Fibroblast of the conjunctiva (primary cell): ENCODE data around the gene ANKRD31.
A peak's percentile ranks its signal among the peaks of the same experiment; 100 is the strongest.
"Not testable (repeated sequence)": the region's sequence is repeated elsewhere in the genome, so short reads cannot be mapped to it uniquely, and the experiment has no call there.

Experiments used
- DNase-seq: peaks from one replicate; pipeline ENCODE4 v3.0.0-alpha.2; 2010; ENCODE audit warnings: low read depth

ANKRD31 gene

GRCh38 chr5:75236322-75237316 is at the start of gene ANKRD31:
Gene ANKRD31 (minus strand): TSS chr5:75236878. CDS start chr5:75236686, 192 bp downstream.
- peak; percentile 66 for DNase-seq

GRCh38 chr5:75286211-75286773 is 49.6 kb upstream of the ANKRD31 start:
- peak; percentile 10 for DNase-seq

GRCh38 chr5:75282581-75282980 is 45.9 kb upstream of the ANKRD31 start:
- no peak for DNase-seq

DNA sequence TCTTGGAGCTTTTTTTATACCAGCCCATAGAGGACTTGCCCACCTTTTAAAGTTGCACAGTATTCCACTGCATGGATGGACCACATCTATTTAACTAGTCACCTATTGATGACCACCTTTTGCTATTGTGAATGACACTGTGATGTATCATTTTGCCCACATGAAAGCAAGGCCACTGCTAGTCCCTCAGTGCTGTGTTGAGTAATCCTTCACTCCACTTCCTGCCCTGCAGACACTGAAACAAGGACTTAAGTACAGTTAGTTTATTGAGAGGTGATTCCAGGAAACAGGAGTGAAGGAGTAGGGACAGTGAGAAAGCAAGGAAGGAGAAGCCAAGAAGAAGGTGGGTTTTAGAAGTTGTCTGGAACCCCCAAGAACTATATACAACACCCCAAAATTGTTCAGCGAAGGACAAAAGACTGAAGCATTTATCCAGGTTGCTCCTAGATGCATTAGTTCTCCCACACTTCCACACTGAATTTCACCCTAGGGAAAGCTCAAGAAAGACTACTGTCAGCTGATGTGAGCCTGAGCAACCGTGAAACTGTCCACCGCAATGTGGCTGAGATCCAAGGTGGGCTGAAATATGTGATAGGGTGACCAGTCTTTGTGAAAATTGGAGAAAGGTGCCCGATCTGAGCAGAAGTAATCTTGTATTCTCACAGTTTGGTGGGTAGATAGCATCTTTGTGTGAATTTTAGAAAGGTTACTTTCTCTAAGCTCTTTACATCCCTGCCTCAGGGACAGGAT is 45.2 kb upstream of the ANKRD31 start:
- DNase-seq = no peak

GRCh38 chr5:75279321-75279720 is 42.6 kb upstream of the ANKRD31 start:
- no peak for DNase-seq

DNA sequence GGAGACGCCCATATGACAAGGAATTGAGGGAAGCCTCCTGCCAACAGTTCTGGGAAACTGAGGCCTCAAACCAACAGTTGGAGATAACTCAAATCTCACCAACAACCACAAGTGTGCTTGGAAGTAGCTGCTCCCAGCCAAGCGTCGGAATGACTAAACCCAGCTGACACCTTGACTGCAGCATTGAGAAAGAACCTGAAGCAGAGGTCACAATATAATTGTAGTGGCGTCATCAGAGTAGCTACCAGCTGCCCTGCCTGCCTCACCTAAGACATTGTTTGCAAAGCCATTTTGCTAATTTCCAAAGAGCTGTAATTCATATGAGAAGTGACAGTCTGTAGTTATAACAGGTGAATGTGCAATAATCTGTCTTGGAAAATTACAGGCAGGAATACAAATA is 40.8 kb upstream of the ANKRD31 start:
- no peak for DNase-seq

DNA sequence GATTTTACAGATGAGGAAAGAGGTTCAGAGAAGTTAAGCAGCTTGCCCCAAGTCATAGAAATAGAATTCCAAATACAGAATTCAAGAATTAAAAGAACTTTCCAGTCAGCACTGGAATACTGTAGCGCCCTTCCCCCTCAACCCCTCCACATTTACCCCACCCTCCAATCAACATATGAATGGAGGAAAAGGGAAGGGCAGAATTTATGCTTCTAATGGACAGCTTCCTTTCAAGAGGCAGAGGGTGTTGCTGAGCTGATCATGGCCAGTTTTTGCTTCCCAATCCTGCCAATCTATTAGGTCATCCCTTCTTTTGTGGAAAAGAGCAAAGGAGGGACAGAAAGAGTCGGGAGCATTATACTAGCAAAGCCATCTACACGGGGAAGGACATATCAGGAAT is 39.1 kb upstream of the ANKRD31 start:
- DNase-seq = no peak

DNA sequence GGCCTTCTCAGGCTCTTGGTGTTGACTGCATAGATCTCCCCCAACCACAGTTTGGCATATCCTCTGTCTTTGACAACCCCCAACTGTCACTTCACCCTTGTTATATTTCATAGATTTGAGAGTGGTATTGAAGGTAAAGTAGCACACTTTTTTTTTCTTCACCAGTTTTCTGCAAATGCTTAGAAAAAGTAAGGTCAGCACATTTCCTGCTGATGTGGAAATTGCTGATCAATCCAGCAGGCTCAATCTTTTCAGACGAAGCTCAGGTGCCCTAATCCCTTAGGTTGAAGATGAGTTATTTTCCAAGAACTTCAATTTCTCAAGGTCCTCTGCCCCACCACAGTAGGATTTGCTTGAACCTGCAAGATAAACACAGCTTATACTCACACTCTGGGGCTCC is 38.5 kb upstream of the ANKRD31 start:
- no peak for DNase-seq

DNA sequence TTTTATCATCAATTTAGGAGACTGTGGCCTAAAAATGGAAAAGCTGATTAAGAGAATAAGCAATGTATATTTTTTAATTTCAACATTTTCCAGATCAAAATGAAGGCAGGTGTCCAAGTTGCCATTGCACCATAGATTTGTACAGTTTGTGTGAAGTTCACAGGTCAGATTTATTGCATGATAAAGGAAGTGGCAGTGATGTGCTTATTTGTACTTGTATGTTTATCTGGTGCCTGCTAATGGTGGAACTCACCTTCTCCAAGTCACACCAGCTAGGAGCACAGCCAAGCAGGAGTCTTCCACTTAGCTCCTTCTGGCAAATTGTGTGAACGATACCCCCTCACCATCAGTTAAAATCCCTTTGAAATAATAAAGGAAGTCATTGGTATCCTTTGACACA is 37.8 kb upstream of the ANKRD31 start:
- DNase-seq = no peak

GRCh38 chr5:75270605-75271004 is 33.9 kb upstream of the ANKRD31 start:
- not testable (repeated sequence) for DNase-seq

DNA sequence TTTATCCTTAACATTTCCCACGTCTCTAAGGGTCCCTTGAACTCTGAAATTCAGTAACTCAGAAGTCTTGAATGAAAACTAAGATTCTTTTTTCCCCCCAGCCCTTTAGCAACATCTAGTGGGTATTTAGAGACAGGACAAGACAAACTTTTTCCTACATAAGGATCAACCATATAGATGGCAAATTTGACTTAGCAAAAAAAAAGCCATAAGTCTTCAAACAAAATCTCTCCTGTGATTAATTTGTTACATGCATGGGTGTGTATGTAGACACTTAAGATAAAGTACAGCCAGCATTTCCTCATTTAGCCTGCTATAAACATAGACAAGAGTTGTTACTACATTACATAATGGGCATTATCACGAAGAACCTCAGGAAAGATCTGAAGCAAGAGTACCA is 29.1 kb upstream of the ANKRD31 start:
- DNase-seq = no peak

- DNase-seq = no peak
Measured at GRCh38 chr5:75262271-75262670, 25.6 kb upstream of the ANKRD31 start.

DNA sequence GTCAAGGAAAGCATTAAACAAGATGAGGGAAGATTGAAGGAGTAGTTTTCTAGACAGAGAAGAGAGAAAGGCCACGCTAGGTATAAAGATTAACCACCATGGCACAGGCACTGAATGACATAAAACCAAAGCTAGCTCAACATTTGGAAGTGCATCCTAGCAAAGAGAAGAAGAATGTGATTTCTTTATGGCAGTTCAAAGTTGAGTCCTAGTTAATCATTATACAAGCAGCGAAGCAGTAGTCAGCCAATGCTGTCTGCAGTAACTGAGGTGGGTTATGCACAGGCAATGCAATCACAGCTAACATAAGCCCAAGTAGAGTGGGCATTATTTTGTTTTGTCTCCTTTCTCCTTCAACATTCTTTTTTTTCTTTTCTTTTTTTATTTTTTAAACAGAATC is 24.0 kb upstream of the ANKRD31 start:
- no peak for DNase-seq

- not testable (repeated sequence) for DNase-seq
Measured at GRCh38 chr5:75250452-75250851, 13.8 kb upstream of the ANKRD31 start.

- DNase-seq = no peak
Measured at GRCh38 chr5:75245023-75245422, 8.3 kb upstream of the ANKRD31 start.

DNA sequence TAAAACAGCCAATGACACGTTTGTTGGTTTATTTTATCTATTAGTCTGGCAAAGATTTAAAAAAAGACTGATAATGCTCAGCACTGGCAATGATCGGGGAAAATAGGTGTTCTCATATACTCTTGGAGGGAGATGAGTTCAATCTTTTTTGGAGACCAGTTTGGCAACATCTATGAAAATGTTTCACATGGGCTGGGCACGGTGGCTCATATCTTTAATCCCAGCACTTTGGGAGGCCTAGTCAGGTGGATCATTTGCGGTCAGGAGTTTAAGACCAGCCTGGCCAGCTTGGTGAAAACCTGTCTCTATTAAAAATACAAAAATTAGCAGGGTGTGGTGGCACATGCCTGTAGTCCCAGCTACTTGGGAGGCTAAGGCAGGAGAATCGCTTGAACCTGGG is 6.8 kb upstream of the ANKRD31 start:
- no peak for DNase-seq

GRCh38 chr5:75243100-75243499 is 6.4 kb upstream of the ANKRD31 start:
- DNase-seq = no peak

- DNase-seq = no peak
Measured at GRCh38 chr5:75242067-75242466, 5.4 kb upstream of the ANKRD31 start.

GRCh38 chr5:75239681-75240080 is 3.0 kb upstream of the ANKRD31 start:
- DNase-seq = no peak

- DNase-seq = no peak
Measured at GRCh38 chr5:75235711-75236110, 967 bp downstream of the ANKRD31 start.

DNA sequence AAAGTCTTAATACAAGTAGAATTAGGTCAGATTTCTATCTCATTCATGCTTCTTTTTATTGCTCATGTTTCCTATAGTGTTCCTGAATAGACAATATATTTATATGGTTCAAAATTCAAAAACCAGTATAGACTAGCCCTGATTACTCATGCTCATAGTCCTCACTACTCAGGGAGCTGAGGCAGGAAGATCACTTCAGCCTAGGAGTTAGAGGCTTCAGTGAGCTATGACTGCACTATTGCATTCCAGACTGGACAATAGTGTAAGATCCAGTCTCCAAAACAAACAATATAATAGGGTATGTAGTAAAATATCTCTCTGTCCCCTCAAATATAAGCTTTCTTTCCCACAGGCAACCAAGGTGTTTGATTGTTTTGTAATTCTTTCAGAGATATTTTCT is 2.4 kb downstream of the ANKRD31 start:
- DNase-seq = no peak

GRCh38 chr5:75226916-75227315 is 9.8 kb downstream of the ANKRD31 start:
- no peak for DNase-seq

DNA sequence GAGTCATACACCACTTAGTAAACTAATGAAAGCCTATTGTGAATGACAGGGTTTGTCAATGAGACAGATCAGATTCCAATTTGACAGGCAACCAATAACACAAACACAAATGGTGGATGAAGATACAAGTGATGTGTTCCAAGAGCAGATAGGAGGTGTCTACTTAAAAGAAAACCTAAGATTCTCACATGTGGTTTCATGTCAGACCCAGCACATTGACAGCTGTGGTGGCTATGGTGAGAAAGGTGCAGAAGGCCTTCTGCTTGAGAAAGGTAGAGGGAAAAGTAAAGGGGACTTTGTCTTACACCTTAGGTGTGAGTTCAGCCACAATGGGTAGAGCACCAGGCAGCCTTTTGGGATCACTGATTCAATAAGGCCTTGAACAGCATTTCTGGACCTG is 11.2 kb downstream of the ANKRD31 start:
- DNase-seq = no peak
